Ovary (tissue), 9 donors: ENCODE measurements around the gene GRIK3. TPM values are rescaled to one million over a fixed set of nuclear protein-coding genes. Genes with fewer than 3 reads are reported as not detected.

Experiments used
- DNase-seq, 5 donors: peaks; one replicate each; pipeline ENCODE4 v3.0.0-alpha.2; 2019 to 2020
- H3K27ac ChIP-seq, 2 donors: fragments of 200-600 bp; one replicate each; pipeline versions ENCODE4 v1.5.1 to v1.8.0; 2019 to 2022
- H3K27me3 ChIP-seq: fragments of 200-600 bp; one replicate; pipeline ENCODE4 v1.8.0; 2022
- H3K36me3 ChIP-seq: fragments of 200-600 bp; sonication (generic); one replicate; pipeline ENCODE4 v1.5.1; 2019
- H3K4me1 ChIP-seq: one replicate; pipeline ENCODE4 v1.8.1; 2013; ENCODE audit warnings: mild to moderate bottlenecking, moderate library complexity; ENCODE audit not compliant: insufficient read depth
- H3K4me3 ChIP-seq: fragments of 200-600 bp; sonication (generic); one replicate; pipeline ENCODE4 v1.5.1; 2017
- H3K9me3 ChIP-seq, 2 donors: fragments of 200-600 bp in 1 of 2; sonication (generic) in 1 of 2; one replicate each; pipeline versions ENCODE4 v1.5.1 to v1.8.1; 2013 to 2019; ENCODE audit warnings: mild to moderate bottlenecking in 1 of 2, moderate library complexity in 1 of 2
- CTCF ChIP-seq, 3 donors: fragments of 450-650 bp in 2 of 3; fragments of 200-600 bp in 1 of 3; IDR thresholded peaks; one replicate each; pipeline versions ENCODE4 v1.5.1 to v1.8.0; 2016 to 2022; ENCODE audit warnings: antibody characterized with exemption in 3 of 3, mild to moderate bottlenecking in 1 of 3
- EP300 ChIP-seq: sonication (generic); formaldehyde crosslinking; IDR thresholded peaks from one replicate; pipeline ENCODE4 v1.6.1; 2017; ENCODE audit warnings: antibody characterized with exemption
- POLR2A ChIP-seq: fragments of 450-650 bp; IDR thresholded peaks from one replicate; pipeline ENCODE4 v1.6.1; 2017; ENCODE audit warnings: antibody characterized with exemption, mild to moderate bottlenecking, moderate library complexity
- WGBS, 3 donors: extraction: QIAGEN DNeasy Blood & Tissue Kit in 1 of 3; methylation state at CpG; one replicate each; pipeline versions ENCODE4 v1.1.5 to v1.1.7; 2013 to 2017; 5-methylcytosine and 5-hydroxymethylcytosine counted together
- intact Hi-C, 4 donors: fragments of 100-400 bp; cut with DNase I; formaldehyde crosslinking; loops; one replicate each; pipeline versions ENCODE4 v1.11.0 to v1.15.1; 2022 to 2023
- polyA plus RNA-seq, 2 donors: library from polyadenylated mRNA; stranded (reverse); fragments of 200-250 nt in 1 of 2; fragments of 350-450 nt in 1 of 2; fragmentation: Illumina TruSeq in 1 of 2; extraction: RNeasy Lipid Tissue Mini Kit (QIAGEN cat#74804) in 1 of 2; gene quantifications; one replicate each; pipeline ENCODE4 v1.2.3, GENCODE V29; 2013 to 2014
- total RNA-seq, 7 donors: library from RNA; depleted of rRNA in 2 of 7; stranded (reverse); fragments of >200 nt in 2 of 7; fragmentation: NEBNext Ultra II Directional in 3 of 7; extraction: Animal tissue kit (Norgen Biotek cat#: 25700) in 3 of 7; gene quantifications; one replicate each; pipeline versions ENCODE4 v1.1.0 to v1.2.4, GENCODE V29; 2016 to 2023
- donor health status: DM: no; HTN: no; CAD: no; lungs with moderate emphysema.
- donor health status: DM: no; HTN: no; CAD: no.
- donor health status: Bipolar disorder and iron deficiency.
- donor health status: DM: yes; HTN: yes; CAD: no.
- donor health status: DM: no; HTN: no; CAD: no.
- donor health status: DM: yes; HTN: yes; CAD: no.

The GRIK3 gene
- total and polyA plus RNA-seq, 9 donors = 0.11 to 0.97 (median 0.32) TPM; not detected in 2

- DNase-seq = no peak
- Histone ChIP-seq H3K27me3 (no peaks in the 10 kb centered on the region), H3K27ac (no peak overlapping the region), H3K9me3 (no peaks in the 10 kb centered on the region), H3K4me1 (no peaks in the 10 kb centered on the region), H3K4me3 (no peak overlapping the region), H3K36me3 (no peaks in the 10 kb centered on the region)
- WGBS, 3 donors = 49 to 57% (median 55%) methylated on average over 6 of the region's 6 CpGs
- intact Hi-C loops = no loop called here
- TF ChIP-seq POLR2A (no peak), CTCF (IDR thresholded peaks at IDR 0.05) (no peak), EP300 (no peak)
These were observed 183.2 kb downstream of the GRIK3 start for GRCh38 chr1:36851087-36851486.

GRCh38 chr1:36849956-36850355 lies 184.4 kb downstream of the GRIK3 start:
- no peak for DNase-seq
- Histone ChIP-seq H3K27me3 (no peaks in the 10 kb centered on the region), H3K9me3 (no peaks in the 10 kb centered on the region), H3K4me3 (no peak overlapping the region), H3K27ac (no peak overlapping the region), H3K4me1 (no peaks in the 10 kb centered on the region), H3K36me3 (no peaks in the 10 kb centered on the region)
- 12 to 20% (median 13%) methylated on average over 12 of the region's 12 CpGs for WGBS, 3 donors
- no peak for TF ChIP-seq POLR2A
- TF ChIP-seq EP300 = no peak
- TF ChIP-seq CTCF (IDR thresholded peaks at IDR 0.05) = no peak
- intact Hi-C loops = no loop called here

GRCh38 chr1:36847761-36848160 lies 186.6 kb downstream of the GRIK3 start:
- WGBS, 3 donors = 3 to 31% (median 13%) methylated on average over 2 of the region's 2 CpGs
- intact Hi-C loops = no loop called here
- TF ChIP-seq CTCF (IDR thresholded peaks at IDR 0.05) (no peak), EP300 (no peak), POLR2A (no peak)

GRCh38 chr1:36847186-36847585 lies 187.1 kb downstream of the GRIK3 start:
- H3K27me3 ChIP-seq = no peaks in the 10 kb centered on the region
- intact Hi-C loops = no loop called here
- WGBS, 3 donors = 9 to 28% (median 23%) methylated on average over 1 of the region's 1 CpG

More at GRCh38 chr1:36847761-36848160, 186.6 kb downstream of the GRIK3 start:
- H3K4me3 ChIP-seq = no peak overlapping the region
- no peak for DNase-seq
- no peak overlapping the region for H3K27ac ChIP-seq
- no peaks in the 10 kb centered on the region for H3K27me3 ChIP-seq
- no peaks in the 10 kb centered on the region for H3K36me3 ChIP-seq
- H3K9me3 ChIP-seq = no peaks in the 10 kb centered on the region
- no peaks in the 10 kb centered on the region for H3K4me1 ChIP-seq

More at GRCh38 chr1:36847186-36847585, 187.1 kb downstream of the GRIK3 start:
- Histone ChIP-seq H3K4me3 (no peak overlapping the region), H3K9me3 (no peaks in the 10 kb centered on the region), H3K36me3 (no peaks in the 10 kb centered on the region), H3K4me1 (no peaks in the 10 kb centered on the region), H3K27ac (no peak overlapping the region)
- no peak for DNase-seq
- TF ChIP-seq EP300 (no peak), POLR2A (no peak), CTCF (IDR thresholded peaks at IDR 0.05) (no peak)
